Peyer's patch (tissue), 4 donors: Measurements from ENCODE around the gene ADIPOR2. TPM values are rescaled to one million over a fixed set of nuclear protein-coding genes. Genes with fewer than 3 reads are reported as not detected.

ENCODE experiments used
- DNase-seq, 3 donors: peaks; one replicate each; pipeline ENCODE4 v3.0.0-alpha.2; 2017 to 2019
- H3K27ac ChIP-seq, 4 donors: fragments of 200-600 bp; sonication (generic); one replicate each; pipeline ENCODE4 v1.5.1; 2016 to 2019
- H3K27me3 ChIP-seq, 2 donors: fragments of 200-600 bp; sonication (generic); one replicate each; pipeline ENCODE4 v1.5.1; 2019
- H3K36me3 ChIP-seq, 3 donors: fragments of 200-600 bp; sonication (generic); one replicate each; pipeline ENCODE4 v1.5.1; 2016 to 2019
- H3K4me1 ChIP-seq, 4 donors: fragments of 200-600 bp; sonication (generic); one replicate each; pipeline ENCODE4 v1.5.1; 2016 to 2019
- H3K4me3 ChIP-seq, 4 donors: fragments of 200-600 bp; sonication (generic); 1 replicate in 3 of 4; 2 replicates in 1 of 4; pipeline ENCODE4 v1.5.1; 2016 to 2019; ENCODE audit warnings: mild to moderate bottlenecking in 1 of 4
- H3K9me3 ChIP-seq, 4 donors: fragments of 200-600 bp; sonication (generic); one replicate each; pipeline ENCODE4 v1.5.1; 2016 to 2019; ENCODE audit warnings: mild to moderate bottlenecking in 1 of 4
- POLR2A ChIP-seq, 2 donors: fragments of 450-650 bp; IDR thresholded peaks; one replicate each; pipeline ENCODE4 v1.5.1; 2017; ENCODE audit warnings: antibody characterized with exemption in 2 of 2, mild to moderate bottlenecking in 2 of 2, moderate library complexity in 2 of 2
- total RNA-seq, 4 donors: library from RNA; depleted of rRNA; stranded (reverse); fragments of >200 nt; gene quantifications; one replicate each; pipeline ENCODE4 v1.1.0, GENCODE V29; 2016
- TF ChIP-seq, protein P1 (sequence below), 6 experiments: fragments of 450-650 bp in 4 of 6; fragments of 200-600 bp in 2 of 6; sonication (generic) in 1 of 6; IDR thresholded peaks; one replicate each; pipeline ENCODE4 v1.5.1; 2017 to 2019; ENCODE audit warnings: antibody characterized with exemption in 6 of 6, mild to moderate bottlenecking in 3 of 6, moderate library complexity in 1 of 6

Gene ADIPOR2
- total RNA-seq, 4 donors from 2014 or later = 26.4 to 89.1 (median 73.9) TPM

DNA sequence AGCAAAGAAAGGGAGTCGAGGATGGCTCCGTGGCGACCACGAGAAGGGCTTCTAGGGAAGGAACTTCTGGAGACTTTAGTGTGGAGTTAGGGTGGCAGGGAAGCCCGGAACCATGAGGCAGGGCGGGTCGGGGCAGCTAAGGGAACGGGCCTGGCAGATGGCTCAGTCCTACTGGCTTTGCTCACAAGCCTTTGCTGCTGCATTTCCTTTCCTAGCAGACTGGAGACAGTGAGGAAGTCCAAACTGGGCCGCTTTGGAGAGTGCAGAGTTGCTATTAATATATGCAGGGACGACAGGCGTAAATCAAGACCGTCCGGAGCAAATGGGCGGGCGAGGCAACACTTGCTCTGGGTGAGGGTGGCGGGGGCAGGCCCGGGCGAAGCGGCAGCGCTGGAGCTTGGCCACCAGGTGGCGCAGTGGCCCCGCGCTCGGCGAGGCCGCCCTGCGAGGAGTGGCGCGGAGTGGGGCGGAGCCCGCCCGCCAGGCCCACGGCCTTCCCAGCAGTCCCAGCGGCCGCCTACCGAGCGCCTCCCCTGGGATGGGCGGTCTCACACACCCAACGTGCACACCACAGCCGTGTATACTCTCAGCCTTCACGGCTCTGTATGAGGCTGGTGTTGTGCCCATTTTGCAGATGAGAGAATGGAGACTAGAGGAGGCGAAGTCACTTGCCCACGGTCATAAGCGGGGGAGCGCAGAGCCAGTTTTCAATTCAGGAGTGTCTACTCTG is 105.1 kb downstream of the ADIPOR2 start:
- Histone ChIP-seq H3K36me3 (no peaks in the 10 kb centered on the region), H3K27ac (peak overlapping the region; percentile 85 to 94 (median 93)), H3K4me3 (peak overlapping the region; percentile 62 to 83 (median 81)), H3K27me3 (no peaks in the 10 kb centered on the region), H3K9me3 (no peaks in the 10 kb centered on the region), H3K4me1 (peaks cover 0 to 17% (median 11%) of the 10 kb centered on the region in 4 donors)
- DNase-seq = peak; percentile 92 to 97 (median 96)
- TF ChIP-seq, protein P1, sequence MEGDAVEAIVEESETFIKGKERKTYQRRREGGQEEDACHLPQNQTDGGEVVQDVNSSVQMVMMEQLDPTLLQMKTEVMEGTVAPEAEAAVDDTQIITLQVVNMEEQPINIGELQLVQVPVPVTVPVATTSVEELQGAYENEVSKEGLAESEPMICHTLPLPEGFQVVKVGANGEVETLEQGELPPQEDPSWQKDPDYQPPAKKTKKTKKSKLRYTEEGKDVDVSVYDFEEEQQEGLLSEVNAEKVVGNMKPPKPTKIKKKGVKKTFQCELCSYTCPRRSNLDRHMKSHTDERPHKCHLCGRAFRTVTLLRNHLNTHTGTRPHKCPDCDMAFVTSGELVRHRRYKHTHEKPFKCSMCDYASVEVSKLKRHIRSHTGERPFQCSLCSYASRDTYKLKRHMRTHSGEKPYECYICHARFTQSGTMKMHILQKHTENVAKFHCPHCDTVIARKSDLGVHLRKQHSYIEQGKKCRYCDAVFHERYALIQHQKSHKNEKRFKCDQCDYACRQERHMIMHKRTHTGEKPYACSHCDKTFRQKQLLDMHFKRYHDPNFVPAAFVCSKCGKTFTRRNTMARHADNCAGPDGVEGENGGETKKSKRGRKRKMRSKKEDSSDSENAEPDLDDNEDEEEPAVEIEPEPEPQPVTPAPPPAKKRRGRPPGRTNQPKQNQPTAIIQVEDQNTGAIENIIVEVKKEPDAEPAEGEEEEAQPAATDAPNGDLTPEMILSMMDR (IDR thresholded peaks at IDR 0.05) = peak; percentile 98 to 100 (median 100)
- TF ChIP-seq POLR2A (IDR thresholded peaks at IDR 0.05) = peak; percentile 85 to 90

DNA sequence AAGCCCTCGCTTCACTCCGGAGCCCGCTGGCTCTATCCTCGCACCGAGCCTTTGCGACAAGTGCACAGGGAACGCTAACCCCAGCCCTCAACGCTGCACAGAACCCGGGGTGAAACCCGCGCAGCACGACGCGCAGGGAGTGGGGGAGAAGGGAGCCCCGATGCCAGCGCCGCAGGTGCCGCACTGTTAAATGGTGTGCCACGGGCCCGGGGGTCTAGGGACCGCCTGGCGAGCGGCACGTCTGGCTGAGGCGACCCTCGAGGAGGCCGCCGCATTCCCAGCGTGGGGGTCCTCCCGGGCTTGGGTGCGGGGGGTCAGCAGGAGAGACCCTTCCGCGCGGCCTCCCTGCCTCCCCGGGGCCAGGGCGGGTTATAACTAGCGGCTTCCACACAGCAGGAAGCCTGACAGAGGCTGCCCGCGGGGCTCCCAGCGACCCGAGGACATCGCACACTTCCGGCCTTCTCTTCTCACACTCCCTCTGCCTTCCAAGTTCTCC is 105.7 kb downstream of the ADIPOR2 start:
- H3K27me3 ChIP-seq = no peaks in the 10 kb centered on the region

DNA sequence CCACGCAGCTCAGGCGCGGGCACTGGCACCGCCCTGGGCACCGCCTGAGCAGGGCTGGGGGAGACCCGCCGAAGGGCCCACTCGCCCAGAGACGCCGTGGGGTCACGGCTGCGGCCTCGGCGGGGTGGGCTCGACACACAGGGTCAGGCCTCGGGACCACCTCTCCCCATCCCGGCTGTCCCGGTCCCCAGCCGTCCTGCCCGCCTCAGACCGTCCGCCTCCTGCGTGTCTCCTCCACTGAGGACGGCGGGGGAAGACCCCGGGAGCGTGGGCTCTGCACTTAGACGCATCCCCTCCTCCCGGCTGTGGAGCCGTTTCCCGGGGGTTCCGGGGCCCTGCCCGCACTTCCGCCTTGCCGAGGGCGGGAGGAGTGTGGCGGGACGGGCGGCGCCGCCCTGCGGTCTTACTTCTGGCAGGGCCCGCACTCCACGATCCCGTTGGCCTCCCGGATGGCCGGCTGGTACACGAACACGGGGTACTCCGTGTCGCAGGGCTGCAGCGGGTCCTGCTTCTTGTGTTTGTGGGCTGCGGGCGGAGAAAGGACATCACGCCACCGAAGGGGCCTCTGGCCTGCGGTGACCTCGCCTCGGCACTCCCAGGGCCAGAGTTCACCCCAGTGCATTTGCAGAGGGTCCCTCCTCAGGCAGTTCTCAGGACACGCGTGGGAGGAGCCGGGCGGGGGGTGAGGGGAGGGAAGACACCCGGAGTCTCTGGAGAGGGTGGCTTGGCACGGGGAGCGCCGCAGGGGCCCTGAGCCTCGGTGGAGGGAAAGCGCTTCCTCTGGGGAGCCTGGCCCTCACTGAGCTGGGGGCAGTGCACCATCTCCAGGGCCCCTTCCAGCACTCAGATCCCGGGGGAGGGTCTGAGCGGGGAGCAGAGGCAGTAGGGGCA is 106.4 kb downstream of the ADIPOR2 start:
- Histone ChIP-seq H3K4me3 (peak overlapping the region; percentile 62 to 83 (median 81)), H3K9me3 (no peaks in the 10 kb centered on the region), H3K27me3 (no peaks in the 10 kb centered on the region), H3K27ac (peak overlapping the region; percentile 85 to 94 (median 93)), H3K4me1 (peaks cover 0 to 17% (median 6%) of the 10 kb centered on the region in 4 donors), H3K36me3 (no peaks in the 10 kb centered on the region)
- peak; percentile 66 to 84 (median 83) for DNase-seq
- TF ChIP-seq, protein P1 (IDR thresholded peaks at IDR 0.05) = no peak
- peak; percentile 56 to 62 for TF ChIP-seq POLR2A (IDR thresholded peaks at IDR 0.05)

More for the DNA sequence above, 105.7 kb downstream of the ADIPOR2 start:
- TF ChIP-seq, protein P1 (IDR thresholded peaks at IDR 0.05) = no peak
- TF ChIP-seq POLR2A (IDR thresholded peaks at IDR 0.05) = no peak
- peaks cover 0 to 17% (median 6%) of the 10 kb centered on the region in 4 donors for H3K4me1 ChIP-seq
- H3K9me3 ChIP-seq = no peaks in the 10 kb centered on the region
- peak overlapping the region; percentile 85 to 94 (median 93) for H3K27ac ChIP-seq
- H3K36me3 ChIP-seq = no peaks in the 10 kb centered on the region
- peak overlapping the region; percentile 62 to 83 (median 81) for H3K4me3 ChIP-seq
- peak; percentile 57 to 81 (median 77) for DNase-seq

DNA sequence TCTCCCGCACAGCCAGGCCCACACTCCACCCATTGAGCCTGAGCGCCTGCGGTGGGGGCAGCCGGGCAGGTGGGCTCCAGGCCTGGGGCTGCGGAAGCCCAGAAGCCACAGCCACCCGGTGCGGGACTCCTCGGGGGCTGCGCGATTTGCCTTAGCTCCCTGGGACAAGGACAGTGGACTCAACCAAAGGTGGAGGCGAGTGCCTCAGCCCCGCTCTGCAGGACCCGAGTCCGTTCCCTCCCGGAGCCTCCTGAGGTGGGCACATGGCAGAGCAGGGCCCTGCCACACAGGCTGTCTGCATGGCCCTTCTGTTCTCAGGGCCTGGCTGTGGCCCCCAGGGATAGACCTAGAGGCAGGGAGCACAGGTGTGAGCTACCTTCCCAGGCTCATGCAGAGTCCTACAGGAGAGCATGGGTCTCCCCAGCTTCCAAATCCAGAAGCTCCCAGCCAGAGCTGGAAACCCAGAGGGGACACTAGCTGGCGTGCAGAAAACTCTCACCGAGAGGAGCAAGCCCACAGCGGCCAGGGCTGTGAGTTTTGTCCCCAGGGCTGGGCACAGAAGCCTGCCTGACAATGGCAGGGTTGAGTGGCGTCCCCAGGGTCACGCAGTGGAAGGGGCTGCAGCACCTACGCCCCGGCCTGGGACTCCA is 107.2 kb downstream of the ADIPOR2 start:
- Histone ChIP-seq H3K27ac (peak overlapping the region in 3 of 4 donors; percentile 85 to 94 (median 92)), H3K4me1 (peaks cover 0 to 17% (median 6%) of the 10 kb centered on the region in 4 donors), H3K36me3 (no peaks in the 10 kb centered on the region), H3K9me3 (no peaks in the 10 kb centered on the region), H3K27me3 (no peaks in the 10 kb centered on the region), H3K4me3 (no peak overlapping the region)
- no peak for TF ChIP-seq POLR2A (IDR thresholded peaks at IDR 0.05)
- TF ChIP-seq, protein P1 (IDR thresholded peaks at IDR 0.05) = no peak
- peak; percentile 16 to 54 (median 44) for DNase-seq

DNA sequence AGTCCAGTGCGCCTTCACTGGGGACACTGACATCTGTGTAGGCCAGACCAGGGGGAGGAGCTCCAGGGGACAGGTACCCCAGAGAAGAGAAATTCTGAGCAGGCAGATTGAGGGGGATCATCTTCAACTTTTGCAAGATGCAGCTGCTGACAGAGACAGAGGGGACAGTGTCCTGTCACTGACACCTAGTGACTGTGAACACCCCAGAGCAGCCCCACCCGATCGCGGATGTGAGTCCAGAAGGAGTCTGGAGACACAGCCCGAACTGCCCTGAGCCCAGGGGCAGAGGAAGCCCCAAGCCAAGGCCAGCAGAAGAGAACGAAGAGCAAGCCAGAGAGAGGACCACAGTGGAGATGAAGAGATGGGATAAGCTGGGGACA is 107.8 kb downstream of the ADIPOR2 start:
- TF ChIP-seq, protein P1 (IDR thresholded peaks at IDR 0.05) = no peak
- TF ChIP-seq POLR2A (IDR thresholded peaks at IDR 0.05) = no peak
- no peaks in the 10 kb centered on the region for H3K36me3 ChIP-seq
- DNase-seq = peak in 2 of 3 donors; percentile 43 to 51
- no peaks in the 10 kb centered on the region for H3K9me3 ChIP-seq
- H3K4me1 ChIP-seq = peaks cover 0 to 17% (median 6%) of the 10 kb centered on the region in 4 donors
- H3K27ac ChIP-seq = no peak overlapping the region
- no peaks in the 10 kb centered on the region for H3K27me3 ChIP-seq
- H3K4me3 ChIP-seq = no peak overlapping the region
